Left lung (tissue), 10 donors: Measurements from ENCODE around the gene NIN. TPM values are rescaled to one million over a fixed set of nuclear protein-coding genes. Genes with fewer than 3 reads are reported as not detected.

ENCODE experiments used
- ATAC-seq: fragments of 200-7000 bp; cut with Tn5 transposase; one replicate; pipeline ENCODE4 v1.9.1; 2020; ENCODE audit warnings: moderate library complexity
- DNase-seq, 4 donors: peaks; one replicate each; pipeline ENCODE4 v3.0.0-alpha.2; 2013 to 2020
- H3K27ac ChIP-seq, 2 donors: fragments of 200-600 bp; sonication (generic) in 1 of 2; one replicate each; pipeline versions ENCODE4 v1.5.0 to v1.8.0; 2020 to 2021
- H3K27me3 ChIP-seq, 2 donors: fragments of 200-600 bp; sonication (generic) in 1 of 2; one replicate each; pipeline versions ENCODE4 v1.5.0 to v1.8.0; 2020 to 2021
- H3K36me3 ChIP-seq, 2 donors: fragments of 200-600 bp; sonication (generic) in 1 of 2; one replicate each; pipeline versions ENCODE4 v1.5.0 to v1.8.0; 2020 to 2021
- H3K4me1 ChIP-seq, 2 donors: fragments of 200-600 bp; one replicate each; pipeline ENCODE4 v1.8.0; 2021
- H3K4me3 ChIP-seq, 2 donors: fragments of 200-600 bp; sonication (generic) in 1 of 2; one replicate each; pipeline versions ENCODE4 v1.5.0 to v1.8.0; 2020 to 2021; ENCODE audit warnings: mild to moderate bottlenecking in 1 of 2
- H3K9me3 ChIP-seq, 2 donors: fragments of 200-600 bp; sonication (generic) in 1 of 2; one replicate each; pipeline versions ENCODE4 v1.5.0 to v1.8.0; 2020 to 2021
- intact Hi-C, 2 donors: fragments of 100-400 bp; cut with DNase I; formaldehyde crosslinking; loops; one replicate each; pipeline versions ENCODE4 v1.11.2 to v1.14.2; 2022
- polyA plus RNA-seq, 6 donors: library from polyadenylated mRNA; unstranded; fragments of 120-200 nt; gene quantifications; one replicate each; pipeline ENCODE4 v1.2.1, GENCODE V29; 2013; ENCODE audit not compliant: insufficient read length in 6 of 6
- total RNA-seq, 2 donors: library from RNA; stranded (reverse); fragmentation: NEBNext Ultra II Directional; extraction: Animal tissue kit (Norgen Biotek cat#: 25700); gene quantifications; one replicate each; pipeline ENCODE4 v1.2.1, GENCODE V29; 2021
- TF ChIP-seq, protein P1 (sequence below), 2 donors: fragments of 200-600 bp; sonication (generic) in 1 of 2; IDR thresholded peaks; one replicate each; pipeline versions ENCODE4 v1.5.0 to v1.8.0; 2021; ENCODE audit warnings: antibody characterized with exemption in 2 of 2
- donor health status: DM: no; HTN: yes; CAD: no.
- donor health status: DM: no; HTN: no; CAD: no.

Gene NIN
- total and polyA plus RNA-seq, 8 donors = 25.2 to 49.6 (median 29.5) TPM

- DNase-seq (no peak), ATAC-seq (no peak)
- Histone ChIP-seq H3K4me1 (peaks cover 0 to 25% of the 10 kb centered on the region in 2 donors), H3K36me3 (no peaks in the 10 kb centered on the region), H3K27ac (no peak overlapping the region), H3K27me3 (peaks cover 0 to 3% of the 10 kb centered on the region in 2 donors), H3K9me3 (no peaks in the 10 kb centered on the region), H3K4me3 (no peak overlapping the region)
- TF ChIP-seq, protein P1, sequence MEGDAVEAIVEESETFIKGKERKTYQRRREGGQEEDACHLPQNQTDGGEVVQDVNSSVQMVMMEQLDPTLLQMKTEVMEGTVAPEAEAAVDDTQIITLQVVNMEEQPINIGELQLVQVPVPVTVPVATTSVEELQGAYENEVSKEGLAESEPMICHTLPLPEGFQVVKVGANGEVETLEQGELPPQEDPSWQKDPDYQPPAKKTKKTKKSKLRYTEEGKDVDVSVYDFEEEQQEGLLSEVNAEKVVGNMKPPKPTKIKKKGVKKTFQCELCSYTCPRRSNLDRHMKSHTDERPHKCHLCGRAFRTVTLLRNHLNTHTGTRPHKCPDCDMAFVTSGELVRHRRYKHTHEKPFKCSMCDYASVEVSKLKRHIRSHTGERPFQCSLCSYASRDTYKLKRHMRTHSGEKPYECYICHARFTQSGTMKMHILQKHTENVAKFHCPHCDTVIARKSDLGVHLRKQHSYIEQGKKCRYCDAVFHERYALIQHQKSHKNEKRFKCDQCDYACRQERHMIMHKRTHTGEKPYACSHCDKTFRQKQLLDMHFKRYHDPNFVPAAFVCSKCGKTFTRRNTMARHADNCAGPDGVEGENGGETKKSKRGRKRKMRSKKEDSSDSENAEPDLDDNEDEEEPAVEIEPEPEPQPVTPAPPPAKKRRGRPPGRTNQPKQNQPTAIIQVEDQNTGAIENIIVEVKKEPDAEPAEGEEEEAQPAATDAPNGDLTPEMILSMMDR (IDR thresholded peaks at IDR 0.05) = no peak
- intact Hi-C loops = no loop called here
Measured at GRCh38 chr14:50670196-50670865, 160.6 kb downstream of the NIN start.

Other genes starting within 250 kb of the NIN start
- 10 to 100 TPM; 28.2 to 32.3 TPM for gene SAV1, start 162.9 kb downstream of the NIN start, total RNA-seq
- 10 to 100 TPM; 37.3 to 43.9 (median 39.2) TPM for gene SAV1, start 162.9 kb downstream of the NIN start, polyA plus RNA-seq
- gene ABHD12B, start 40.9 kb upstream of the NIN start, total RNA-seq = not detected
- 1 to 10 TPM in 3 of 6 donors, under 1 TPM in 3; 0.68 to 1.4 (median 1.0) TPM for gene ABHD12B, start 40.9 kb upstream of the NIN start, polyA plus RNA-seq
- 10 to 100 TPM; 48.8 to 85.4 TPM for gene PYGL, start 113.3 kb upstream of the NIN start, total RNA-seq
- gene PYGL, start 113.3 kb upstream of the NIN start, polyA plus RNA-seq = 10 to 100 TPM; 16.2 to 22.4 (median 18.3) TPM